LNCaP clone FGC (cell line): Measurements from ENCODE around the gene NR3C2.

Experiments used
- DNase-seq: peaks from one replicate; pipeline ENCODE4 v3.0.0-alpha.2; 2011; ENCODE audit warnings: low read depth
- H3K4me3 ChIP-seq: 2 replicates; pipeline ENCODE4 v1.5.1; 2011; ENCODE audit warnings: mild to moderate bottlenecking, low read depth, low read length, control low read depth
- TF ChIP-seq, protein P1 (sequence below): IDR thresholded peaks from 2 replicates; pipeline ENCODE4 v1.5.1; 2012; ENCODE audit warnings: mild to moderate bottlenecking; ENCODE audit not compliant: control insufficient read depth, insufficient read depth; ENCODE audit errors: extremely low read depth

NR3C2 gene

DNA sequence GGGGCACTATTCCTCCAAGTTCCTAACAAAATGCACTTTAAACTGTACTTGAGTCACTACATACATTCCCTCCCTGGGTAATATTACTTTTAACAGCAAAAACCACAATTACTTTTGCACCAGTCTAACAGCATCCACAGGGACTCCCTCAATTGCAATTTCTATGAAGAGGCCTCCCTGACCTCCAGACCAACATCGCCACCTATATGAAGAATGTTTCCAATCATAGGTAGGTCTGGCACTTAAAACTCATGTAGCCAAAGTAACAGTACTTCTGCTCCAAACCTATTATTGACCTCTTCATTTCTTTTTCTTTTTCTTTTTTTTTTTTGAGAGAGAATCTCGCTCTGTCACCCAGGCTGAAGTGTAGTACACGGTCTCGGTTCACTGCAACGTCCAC lies 15.6 kb downstream of the NR3C2 start:
- TF ChIP-seq, protein P1, sequence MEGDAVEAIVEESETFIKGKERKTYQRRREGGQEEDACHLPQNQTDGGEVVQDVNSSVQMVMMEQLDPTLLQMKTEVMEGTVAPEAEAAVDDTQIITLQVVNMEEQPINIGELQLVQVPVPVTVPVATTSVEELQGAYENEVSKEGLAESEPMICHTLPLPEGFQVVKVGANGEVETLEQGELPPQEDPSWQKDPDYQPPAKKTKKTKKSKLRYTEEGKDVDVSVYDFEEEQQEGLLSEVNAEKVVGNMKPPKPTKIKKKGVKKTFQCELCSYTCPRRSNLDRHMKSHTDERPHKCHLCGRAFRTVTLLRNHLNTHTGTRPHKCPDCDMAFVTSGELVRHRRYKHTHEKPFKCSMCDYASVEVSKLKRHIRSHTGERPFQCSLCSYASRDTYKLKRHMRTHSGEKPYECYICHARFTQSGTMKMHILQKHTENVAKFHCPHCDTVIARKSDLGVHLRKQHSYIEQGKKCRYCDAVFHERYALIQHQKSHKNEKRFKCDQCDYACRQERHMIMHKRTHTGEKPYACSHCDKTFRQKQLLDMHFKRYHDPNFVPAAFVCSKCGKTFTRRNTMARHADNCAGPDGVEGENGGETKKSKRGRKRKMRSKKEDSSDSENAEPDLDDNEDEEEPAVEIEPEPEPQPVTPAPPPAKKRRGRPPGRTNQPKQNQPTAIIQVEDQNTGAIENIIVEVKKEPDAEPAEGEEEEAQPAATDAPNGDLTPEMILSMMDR, result 0 out of 2 replicates have a peak, but pooled peaks have one; percentile 10
- no peak for DNase-seq
- no peak overlapping the region for H3K4me3 ChIP-seq

GRCh38 chr4:148425327-148426110 lies 16.7 kb downstream of the NR3C2 start:
- H3K4me3 ChIP-seq, result no peak overlapping the region
- DNase-seq, result no peak
- TF ChIP-seq, protein P1, result no peak

DNA sequence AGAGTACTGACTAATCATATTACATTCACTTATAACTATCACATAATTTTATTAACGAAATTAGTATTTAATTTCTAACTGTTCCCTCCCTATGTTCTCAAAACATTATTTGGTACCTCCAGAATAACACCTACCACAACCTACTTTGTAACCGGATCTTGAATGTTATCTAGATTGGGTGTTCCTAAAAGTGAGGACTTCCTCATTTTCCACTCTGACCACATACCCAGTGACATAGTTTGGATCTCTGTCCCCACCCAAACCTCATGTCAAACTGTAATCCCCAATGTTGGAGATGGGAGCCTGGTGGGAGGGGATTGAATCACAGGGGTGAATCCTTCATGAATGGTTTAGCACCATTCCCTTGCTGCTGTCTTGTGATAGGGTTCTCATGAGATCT lies 21.8 kb downstream of the NR3C2 start:
- H3K4me3 ChIP-seq, result no peak overlapping the region
- DNase-seq, result no peak
- TF ChIP-seq, protein P1, result no peak

- no peak for DNase-seq
- no peak overlapping the region for H3K4me3 ChIP-seq
- TF ChIP-seq, protein P1, result peak; percentile 37
Measured at GRCh38 chr4:148415500-148415899, 26.7 kb downstream of the NR3C2 start.

DNA sequence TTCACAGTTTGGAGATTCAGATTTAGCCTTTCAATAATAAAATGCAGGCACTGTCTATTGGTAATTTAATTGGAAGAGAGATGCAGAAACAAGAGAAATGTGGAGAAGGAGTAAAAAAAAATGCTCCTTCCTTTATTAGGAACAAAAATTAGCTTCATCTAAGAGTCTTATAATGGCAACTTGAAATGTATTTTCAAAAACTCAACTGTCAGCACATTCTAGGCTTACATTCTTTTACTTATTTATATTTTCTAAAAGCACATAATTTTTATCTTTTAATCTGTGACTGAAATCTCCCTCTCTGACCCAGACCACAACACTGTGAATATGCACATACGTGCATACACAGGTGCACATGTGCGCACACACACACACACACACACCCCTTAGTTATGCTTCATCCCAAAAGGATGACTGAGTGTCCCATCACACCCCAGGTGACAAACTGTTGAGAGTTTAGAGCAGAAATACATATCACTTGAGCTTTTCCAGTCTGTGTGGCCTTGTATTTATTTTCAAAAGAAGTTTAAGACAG lies 29.7 kb downstream of the NR3C2 start:
- no peak for DNase-seq
- no peak overlapping the region for H3K4me3 ChIP-seq
- TF ChIP-seq, protein P1, result no peak

DNA sequence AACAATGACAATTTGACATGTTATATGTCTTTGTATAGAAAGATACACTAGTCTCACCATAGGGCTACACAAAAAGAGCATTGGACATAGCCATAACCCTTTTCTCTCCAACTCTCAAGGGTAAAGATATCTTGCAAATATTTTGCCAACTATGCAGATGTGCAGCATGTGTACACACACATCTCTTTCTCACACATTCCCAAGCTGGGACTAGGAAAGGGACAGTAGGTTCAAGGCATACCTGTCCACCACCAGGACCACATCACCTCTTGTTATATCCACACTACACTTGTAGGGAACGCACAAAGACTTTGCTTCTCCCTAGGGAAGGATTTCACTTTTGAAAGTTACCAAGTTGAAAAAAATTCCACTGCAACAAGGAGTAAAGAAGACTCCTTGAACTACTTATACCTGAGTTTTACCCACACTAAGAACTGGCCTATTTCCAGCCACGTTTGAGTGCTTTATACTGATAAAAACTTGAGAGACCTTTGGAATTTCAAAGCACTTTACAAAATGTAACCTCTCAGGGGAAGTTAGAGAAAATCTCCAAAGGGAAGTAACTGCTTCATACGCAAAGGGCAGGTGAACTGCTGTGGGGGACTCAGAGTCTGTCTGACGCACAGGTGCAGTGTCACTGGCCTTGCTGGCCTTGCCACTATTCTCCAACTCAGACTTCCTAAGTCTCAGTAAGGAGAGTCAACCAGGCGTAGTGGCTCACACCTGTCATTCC lies 36.9 kb downstream of the NR3C2 start:
- DNase-seq, result no peak
- no peak overlapping the region for H3K4me3 ChIP-seq
- TF ChIP-seq, protein P1, result no peak
